NCI-H2196 (cell line): ENCODE measurements around the gene SHB.

ENCODE experiments used
- DNase-seq: peaks from one replicate; lab custom pipeline; 2025; ENCODE audit not compliant: unreplicated experiment; lab: John Stamatoyannopoulos, UW

SHB gene

DNA sequence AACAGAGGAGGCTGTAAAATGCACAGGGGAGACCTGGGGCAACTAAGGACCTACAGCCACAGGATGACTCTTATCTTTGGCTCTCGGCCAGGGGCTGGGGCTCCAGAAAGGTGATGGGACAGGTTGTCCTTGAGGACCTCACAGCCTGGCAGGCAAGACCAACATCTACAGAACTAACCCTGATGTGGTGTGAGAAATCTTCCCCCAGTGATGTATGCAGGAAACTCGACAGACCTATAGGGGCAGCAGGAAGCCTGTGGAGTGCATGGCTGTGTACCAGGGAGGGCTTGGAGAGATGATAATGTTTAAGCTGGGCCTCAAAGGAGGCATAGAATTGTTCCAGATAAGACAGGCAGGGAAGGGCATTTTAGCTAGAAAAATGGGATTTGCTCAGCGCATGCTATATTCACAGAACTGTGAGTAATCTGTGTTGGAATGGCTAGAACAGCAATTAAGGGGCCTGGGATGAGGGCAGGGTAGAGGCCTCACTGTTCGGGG is 96.6 kb downstream of the SHB start:
- DNase-seq = no peak

DNA sequence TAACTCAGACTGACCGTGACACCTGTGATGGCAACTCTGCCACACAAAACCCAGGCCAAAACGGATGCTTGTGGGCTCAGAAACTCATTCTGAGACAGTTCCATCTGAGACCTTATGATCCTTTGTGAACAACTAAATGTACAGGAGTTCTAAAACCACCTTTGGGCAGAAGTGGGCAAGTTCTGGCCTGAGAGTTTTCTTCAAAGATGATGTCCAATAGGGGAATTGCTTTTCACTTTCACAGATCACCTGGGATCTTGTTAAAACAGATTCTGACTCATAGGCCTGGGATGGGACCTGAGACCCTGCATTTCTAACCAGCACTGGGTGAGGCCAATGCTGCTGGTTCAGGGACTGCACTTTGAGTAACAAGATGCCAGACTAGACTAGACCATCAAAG is 97.3 kb downstream of the SHB start:
- DNase-seq = no peak

DNA sequence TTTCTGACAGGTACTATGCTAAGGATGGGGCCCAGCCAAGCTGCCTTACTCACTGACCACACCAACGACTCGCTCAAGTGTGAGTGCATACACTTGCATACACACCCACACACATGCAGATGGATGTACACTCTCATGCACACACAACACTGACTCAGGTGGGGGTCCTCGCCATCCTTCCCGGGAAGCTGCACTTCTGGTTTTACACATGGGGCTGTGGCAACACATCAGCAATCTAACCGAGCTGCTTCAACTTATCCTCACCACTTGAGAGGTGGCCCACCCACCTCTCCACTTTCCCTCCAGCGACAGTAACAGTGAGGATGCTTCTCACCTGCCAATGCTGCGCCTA is 97.9 kb downstream of the SHB start:
- no peak for DNase-seq

DNA sequence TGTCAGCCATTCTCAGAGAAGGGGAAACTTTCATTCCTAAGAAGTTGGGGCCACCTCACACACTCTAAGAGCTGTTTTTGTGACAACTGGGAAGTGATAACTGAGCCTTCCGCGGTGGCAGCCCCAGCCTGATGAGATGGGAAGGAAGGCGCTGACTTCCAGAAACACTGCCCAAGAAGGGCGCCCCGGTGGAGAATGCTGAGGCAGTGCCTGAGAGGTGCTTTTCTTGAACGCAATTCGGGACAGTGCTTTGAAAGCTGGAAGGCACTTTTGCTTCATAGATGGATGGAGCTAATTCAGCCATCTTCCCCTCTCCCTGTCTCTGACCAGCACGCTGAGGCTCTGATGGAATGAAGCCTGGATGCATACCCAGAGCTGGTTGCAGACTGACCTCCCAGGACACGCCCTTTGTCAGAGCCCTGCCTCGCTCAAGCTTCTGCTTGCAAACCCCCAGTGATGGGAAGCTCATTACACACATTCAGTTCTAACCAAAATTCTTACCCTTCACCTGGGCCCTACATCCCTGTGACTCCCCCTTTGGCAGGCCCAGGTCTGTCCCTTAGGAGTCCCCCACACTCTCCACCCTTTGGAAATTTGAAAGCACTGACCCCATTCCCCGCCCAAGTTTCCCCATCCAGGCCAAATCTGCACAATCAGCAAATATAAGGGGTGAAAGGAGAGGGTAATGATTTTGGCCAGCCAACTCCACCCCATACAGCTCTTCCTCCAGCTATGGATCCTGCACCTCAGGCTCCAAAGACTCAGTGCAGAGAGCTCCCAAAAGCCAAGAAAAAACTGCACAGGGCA is 98.5 kb downstream of the SHB start:
- DNase-seq = no peak

DNA sequence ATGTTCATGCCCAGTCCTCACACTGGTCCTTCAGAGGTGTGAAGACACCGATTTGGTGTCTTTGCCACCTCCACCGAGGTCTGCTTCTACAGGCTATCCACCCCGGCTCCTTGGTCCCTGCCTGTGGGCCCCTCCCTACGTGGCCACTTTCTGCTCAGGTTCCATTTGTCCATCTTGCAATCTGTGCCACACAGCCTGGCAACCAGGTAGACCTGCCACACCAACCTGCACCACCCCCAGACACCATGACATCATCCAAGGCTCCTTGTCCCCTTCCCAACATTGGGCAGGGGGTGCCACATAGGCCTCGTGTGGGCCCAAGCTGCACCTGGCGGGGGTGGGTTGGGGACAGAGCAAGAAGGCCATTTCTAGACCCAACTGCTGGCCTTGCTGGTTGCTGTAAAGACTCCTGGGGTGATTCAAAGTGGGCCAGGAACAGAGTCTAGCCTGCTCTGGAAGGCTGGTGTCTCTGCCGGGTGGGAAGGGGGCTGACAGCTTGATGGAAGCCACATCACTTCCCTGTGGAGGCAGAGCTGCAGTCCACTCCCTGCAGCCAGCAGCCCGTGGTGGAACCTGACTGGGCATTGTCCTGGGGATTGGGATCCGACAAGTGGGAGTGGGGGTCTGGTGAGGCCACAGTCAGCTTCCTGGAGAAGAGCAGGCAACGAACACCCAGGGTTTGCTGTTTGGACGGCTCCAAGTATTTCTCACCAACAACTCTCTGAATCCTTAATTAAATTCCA is 99.3 kb downstream of the SHB start:
- DNase-seq = no peak

DNA sequence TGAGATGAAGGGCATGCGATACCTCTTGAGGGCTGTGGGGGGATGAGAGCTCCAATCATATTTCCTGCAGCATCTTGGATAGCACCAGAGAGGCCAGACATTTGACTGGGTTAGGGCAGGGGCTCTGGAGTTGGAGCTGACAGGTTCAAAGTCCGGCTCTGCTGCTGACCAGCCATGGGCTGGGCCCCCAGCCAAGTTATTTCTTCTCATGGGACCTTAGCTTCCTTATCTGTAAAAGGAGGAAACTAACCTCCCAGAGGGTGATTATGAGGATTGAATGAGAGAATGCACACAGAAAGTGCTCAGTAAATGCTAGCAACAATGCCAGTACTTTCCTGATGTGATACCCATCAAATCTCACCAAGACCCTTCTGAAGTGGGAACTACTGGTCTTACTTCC is 99.9 kb downstream of the SHB start:
- no peak for DNase-seq

DNA sequence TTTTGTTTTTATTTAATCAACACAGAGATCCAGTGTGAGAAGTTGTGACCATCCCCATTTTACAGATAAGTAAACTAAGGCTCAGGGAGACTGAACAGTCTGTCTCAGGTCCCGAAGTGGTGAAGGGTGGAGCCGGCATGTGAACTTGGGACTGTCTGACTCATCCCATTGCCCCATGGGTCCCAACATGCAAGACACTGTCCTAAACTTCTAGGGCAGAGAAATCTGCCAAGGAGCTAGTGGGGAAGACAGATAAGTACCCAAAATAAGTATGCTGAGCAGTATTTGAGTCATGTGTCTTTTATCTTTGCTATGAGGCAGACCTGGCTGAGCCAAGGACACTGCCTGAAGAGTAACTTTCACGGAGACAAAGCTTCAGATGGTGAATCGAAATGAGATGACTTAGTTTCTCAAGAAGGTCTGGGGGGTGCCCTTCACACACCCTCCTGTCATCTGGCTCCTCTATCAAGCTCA is 100.8 kb downstream of the SHB start:
- DNase-seq = no peak

DNA sequence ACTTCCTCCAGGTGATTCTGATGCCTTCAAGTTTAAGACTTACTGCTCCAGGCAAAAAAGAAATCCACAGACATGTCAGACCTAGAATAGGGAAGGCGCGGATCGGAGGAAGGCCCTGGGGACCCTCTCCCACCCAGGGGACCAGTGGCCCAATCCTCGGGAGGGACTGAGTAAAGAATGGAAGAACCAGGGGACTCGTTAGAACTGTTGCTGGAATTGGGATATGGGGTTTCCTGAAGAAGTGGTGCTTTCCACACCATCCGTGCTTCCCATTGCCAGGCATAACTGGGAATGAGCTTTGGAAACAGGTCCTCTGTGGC is 101.3 kb downstream of the SHB start:
- DNase-seq = no peak

DNA sequence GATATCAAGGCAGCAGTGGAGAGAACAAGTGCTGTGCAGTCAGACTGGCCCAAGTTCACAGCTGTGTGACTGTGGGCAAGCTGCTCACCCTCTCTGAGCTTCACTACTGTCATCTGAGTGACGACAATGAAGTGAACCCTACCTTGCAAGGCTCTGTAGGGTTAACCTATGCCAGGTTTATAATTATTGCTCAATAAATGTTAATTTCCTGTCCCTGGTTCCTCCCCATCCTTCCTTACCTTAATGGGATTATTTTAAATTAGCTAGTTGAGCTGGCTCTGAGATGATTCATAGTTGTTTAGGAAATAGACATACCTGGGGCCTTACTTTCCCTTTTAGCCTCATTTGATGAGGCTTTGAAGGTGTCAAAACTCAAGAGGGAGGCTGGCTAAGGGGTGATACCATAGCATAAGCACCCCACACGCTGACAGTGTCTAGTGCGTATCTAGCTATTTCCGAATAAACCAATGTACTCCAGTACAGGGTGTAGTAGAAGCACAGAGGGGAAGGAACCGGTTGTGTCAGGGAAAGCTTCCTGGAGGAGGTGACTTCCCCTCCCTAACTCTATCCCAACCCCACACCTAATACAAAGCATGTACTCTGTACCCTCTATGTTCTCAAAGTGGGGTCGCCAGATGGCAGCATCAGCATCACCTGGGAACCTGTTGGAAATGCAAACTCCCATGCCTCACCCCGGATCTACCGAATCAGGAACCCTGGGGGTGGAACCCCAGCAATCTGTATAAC is 101.8 kb downstream of the SHB start:
- DNase-seq = no peak

DNA sequence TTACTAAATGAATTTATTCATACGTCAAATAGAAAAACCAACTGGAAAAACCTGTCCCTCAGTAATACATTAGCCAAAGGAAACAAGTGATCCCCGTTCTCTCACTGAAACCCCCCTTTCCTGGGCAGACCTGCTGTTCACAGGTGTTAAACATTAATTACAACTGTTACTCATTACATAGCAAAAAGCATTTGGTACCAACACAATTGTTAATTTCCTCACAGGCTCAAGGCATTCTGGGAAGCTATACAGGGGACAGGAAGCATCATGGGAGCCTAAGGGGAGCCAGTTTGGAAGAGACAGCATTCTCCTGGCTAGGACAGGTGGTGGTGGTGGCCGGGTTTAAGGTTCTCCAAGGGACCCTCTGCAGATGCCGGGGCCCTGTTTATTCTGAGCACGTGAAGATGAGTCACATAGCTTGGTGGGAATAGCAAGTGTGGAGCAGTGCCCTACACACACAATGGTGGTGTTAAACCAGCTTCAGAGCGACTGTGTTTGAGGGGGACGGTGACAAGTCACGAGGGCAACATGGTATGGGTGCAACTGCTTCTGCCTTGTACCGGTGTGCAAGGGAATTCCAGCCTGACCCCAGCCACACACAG is 102.5 kb downstream of the SHB start:
- no peak for DNase-seq

DNA sequence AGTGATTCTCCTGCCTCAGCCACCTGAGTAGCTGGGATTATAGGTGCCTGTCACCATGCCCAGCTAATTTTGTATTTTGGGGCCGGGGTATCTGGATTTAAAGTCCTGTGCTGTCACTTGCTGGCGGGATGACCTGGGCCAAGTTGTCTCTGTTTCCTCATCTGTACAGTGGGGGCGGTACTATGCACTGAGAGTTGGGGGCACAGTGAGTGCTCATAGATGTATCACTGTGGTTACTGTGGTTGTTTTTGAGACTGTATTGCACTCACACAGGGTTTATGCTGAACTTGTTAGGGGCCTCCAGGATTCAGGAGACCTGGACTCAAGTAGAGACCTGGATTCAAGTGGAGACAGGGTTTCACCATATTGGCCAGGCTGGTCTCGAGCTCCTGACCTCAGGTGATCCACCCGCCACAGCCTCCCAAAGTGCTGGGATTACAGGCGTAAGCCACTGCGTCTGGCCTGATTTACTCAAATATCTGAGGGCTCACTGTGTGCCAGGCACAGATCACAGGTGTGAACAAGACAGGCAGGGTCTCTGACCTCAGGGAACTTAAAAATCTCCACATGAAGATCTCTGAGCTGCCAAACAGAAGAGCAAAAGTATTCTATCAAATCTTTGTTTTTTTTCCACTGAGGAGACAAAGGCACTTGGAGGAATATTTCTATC is 103.2 kb downstream of the SHB start:
- peak; percentile 17 for DNase-seq

DNA sequence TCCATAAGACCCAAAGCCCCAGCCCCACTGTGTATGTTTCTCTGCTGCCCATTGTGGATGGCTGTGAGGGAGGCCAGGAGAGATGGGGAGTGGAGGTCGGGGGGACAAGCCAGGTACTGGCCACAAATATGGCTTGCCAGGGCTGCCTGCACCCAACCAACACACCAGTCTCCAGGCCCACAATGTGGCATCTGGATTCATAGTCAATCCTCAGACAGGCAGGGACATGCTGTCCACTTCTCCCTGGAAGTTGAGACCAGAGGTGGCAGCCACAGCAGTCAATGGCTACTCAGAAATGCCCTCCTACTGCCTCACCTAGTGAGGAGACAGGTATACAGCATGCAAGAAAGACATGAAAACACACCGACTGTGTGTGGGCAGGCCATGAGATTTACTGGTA is 103.9 kb downstream of the SHB start:
- no peak for DNase-seq

DNA sequence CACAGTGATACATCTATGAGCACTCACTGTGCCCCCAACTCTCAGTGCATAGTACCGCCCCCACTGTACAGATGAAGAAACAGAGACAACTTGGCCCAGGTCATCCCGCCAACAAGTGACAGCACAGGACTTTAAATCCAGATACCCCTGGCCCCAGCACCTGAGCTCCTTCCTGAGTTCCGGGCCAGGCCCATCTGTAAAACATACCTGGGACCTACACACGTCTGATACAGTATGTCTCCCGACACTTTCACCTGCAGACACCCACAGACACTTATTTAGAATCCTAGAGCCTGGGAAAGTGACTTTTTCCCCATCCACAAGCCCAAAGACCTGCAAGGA is 104.3 kb downstream of the SHB start:
- no peak for DNase-seq

DNA sequence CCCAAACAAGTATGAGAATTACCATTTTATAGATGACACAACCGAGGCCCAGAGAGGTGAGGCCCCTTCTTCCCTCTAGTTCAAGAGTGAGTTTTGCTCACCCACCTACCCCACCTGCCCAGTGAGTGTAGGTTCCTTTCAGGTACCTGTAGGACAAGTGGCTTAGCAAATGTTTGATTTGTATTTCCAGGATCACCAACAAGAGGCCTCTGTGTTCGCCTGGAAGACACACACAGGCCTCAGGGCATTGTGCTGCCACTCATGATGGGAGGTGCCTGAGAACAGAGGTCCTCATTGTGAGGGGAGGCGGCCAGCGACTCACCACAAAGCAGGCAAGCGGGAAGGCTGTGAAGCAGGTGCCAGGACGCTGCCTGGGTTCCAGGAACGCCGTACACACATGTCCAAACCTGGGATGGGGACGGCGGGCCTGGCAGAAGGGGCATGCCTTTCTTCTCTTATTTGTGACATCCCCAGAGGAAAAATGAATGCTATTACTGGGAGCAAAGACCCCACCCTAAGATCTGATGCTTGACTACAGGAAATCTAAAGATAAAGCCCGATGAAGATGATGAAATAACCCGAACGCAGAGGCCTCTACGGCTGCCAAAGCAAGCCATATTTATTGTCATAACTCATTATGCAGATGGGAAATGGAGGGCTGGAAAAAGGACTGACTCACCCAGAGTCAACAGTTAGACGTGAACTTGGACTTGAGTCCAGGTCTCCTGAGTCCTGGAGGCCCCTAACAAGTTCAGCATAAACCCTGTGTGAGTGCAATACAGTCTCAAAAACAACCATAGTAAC is 104.9 kb downstream of the SHB start:
- peak; percentile 94 for DNase-seq

DNA sequence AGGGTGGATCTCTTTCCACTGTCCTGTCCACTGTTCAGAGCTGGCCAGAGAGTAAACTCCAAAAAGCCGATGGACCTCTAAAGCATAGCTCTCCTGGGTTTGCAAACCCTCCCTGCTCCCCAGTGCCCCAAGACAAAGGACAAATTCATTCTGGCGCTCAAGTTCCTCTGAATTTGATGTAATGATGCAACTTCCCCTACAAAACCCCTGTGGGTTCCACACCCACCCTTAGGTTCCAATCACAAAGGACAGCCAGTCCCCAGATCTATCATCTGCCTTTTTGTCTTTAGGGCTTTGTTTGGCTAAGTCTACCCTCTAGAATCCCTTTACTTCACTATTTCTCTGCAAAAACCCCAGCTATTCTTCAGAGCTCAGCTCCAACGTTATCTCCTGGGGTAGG is 107.7 kb downstream of the SHB start:
- DNase-seq = no peak

DNA sequence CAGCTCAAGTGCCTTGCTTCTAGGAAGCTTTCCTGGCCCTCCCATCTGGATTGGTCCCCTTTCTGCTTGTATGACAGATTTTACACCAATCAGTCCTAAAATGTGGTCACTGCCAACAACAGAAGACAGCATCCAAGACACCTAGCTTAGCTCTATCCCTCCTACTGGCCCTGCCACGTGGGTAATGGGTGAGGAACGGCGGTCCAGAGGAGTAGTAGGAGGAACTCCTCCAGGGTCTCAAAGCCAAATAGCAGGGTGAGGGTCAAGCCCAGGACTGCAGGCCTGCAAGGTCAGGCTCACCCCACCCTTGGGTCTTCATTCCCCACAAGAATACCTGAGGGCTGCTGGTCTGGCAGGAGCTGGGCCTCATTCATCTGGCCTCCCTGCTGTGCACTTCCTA is 108.4 kb downstream of the SHB start:
- no peak for DNase-seq

DNA sequence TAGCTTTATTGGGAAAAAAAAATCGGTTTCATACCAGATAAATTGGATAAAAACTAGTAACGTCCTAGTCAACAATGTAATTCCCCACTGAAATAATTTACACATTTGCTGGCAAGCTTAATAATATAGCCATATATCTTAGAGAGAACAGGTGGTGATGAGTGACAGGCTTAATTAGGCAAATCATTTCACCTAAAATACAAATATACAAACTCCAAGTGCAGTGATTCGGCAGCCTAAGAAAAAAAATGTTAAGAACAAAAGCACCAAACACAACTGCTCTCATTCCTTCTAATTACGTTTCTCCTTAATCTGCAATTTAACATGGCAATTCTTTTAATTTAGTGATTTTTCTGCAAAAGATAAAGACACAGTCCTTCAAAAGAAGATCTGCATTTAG is 109.1 kb downstream of the SHB start:
- no peak for DNase-seq

DNA sequence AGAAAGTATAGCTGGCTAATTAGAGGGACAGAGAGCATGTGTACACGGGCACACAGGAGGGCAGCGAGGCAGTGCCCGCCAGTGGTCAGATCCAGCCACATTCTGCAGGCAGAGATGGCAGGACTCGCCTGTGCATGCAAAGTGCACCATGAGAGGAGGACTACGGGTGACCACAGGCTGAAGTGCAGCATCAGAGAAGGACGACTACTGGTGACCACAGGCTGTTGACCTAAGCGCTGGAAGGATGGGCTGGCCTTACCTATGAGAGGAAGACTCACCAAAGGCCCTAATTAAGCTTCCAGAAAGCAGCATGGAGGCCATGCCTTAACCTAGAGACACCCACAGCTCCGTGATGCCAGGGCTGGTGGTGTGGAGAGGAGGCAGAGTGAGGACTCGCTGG is 110.9 kb downstream of the SHB start:
- DNase-seq = no peak

DNA sequence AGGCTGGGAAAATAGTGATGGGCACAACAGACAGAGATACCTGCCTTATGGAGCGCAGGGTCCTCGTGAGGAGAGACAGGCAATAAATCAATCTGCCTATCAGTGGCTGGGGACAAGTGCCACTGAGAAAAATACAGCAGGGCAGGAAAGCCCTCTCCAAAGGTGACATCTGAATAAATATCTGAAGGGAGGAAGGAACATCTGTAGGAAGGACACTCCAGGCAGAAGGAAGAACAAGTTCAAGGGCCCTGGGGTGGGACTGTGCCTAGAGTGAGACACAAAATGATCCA is 111.4 kb downstream of the SHB start:
- no peak for DNase-seq

DNA sequence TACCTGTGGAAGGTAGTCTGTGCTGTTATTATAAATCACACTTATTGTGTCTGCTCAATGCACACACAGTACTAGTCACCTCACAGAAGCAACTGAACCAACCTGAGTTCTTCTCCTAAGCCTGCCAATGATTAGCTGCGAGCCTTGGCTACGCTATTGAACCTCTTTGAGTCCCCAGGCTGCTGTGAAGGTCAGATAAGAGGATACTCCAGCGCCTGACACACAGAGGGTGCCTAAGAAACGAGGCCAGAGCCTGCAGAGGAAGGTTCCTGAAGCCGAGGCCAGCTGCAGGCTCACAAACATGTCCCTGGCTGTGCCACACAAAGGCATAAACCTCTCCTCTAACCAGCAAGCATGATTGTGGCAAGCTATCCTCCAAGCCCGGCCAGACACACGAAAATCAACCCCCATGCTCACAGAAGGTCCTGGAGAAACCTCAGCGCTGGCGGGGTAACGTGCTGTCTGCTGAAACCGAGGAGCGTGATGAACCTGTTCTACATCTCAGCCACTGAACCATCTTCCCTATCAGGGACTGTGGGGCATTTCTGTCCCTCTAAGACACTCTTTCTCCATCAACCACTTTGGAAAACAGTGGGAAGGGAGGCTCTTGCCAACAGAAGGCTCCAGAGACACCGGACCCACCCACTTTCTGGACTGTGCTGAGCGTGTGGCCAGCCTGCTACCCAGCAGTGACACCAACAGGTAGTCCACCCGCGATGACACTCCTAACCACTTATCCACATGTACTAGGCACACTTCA is 111.9 kb downstream of the SHB start:
- no peak for DNase-seq
